ENCODE data around the gene CA7. TPM values are rescaled to one million over a fixed set of nuclear protein-coding genes. Genes with fewer than 3 reads are reported as not detected.

CA7 gene
- total RNA-seq, 2 donors from 2014 or later = not detected

DNA sequence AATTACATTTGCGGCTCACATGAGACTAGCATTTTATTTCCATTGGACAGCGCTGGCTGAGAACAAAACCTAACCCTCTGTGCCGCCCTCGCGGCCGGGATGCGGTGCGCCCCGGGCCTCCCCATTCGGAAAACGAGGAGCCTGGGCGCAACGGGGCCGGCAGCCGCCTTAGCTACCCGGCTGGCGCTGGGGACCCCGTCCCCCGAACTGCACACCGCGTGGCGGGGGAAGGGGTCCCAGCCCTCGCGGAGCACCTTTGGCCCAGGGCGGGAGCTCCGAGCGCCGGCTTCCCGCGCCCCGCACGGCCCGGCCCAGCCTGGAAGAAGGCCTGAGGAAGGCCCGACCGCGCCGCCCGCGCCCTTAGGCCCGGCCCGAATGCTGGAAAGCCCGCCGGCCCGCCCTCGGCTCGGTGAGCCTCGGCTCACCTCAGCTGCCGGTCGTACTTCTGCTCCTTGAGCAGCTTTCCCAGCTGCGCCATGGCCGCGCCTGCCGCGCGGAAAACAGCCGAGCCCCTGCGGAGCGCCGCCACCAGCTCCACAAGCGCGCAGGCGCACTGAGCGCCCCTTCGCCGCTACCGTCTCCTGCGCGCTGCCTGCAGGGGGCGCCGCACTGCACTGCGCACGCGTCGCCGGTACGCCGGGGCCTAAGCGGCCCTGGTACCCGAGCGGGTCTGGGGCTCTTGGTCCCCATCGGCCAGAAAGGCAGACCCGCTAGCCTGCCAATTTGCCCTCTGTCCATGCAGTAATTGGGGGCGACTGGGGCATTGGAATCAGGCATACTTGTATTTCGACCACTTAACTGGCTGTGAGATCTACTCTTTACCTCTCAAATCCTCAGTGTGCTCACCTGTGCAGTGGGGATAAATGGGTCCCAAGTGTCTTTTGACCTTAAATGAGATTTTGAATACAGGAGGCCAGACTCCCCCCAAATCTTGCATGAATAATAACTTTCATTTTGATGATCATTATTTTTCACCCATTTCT, 13.5 kb upstream of the CA7 start, which contains the start of gene NAE1:
NAE1 (minus strand) TSS at position 555 of the 983 bp plus-strand sequence; CDS start at position 478, 77 bp downstream.
- Histone ChIP-seq H3K4me3 (peak within 1 kb of the TSS; percentile 69 to 91), H3K36me3 (peaks cover 14% of the 10 kb centered on the region), H3K27ac (peak within 1 kb of the TSS; percentile 87 to 92), H3K9me3 (no peaks in the 10 kb centered on the region), H3K27me3 (no peaks in the 10 kb centered on the region), H3K4me1 (peaks cover 0 to 17% of the 10 kb centered on the region in 2 donors)
- TF ChIP-seq, protein P1, sequence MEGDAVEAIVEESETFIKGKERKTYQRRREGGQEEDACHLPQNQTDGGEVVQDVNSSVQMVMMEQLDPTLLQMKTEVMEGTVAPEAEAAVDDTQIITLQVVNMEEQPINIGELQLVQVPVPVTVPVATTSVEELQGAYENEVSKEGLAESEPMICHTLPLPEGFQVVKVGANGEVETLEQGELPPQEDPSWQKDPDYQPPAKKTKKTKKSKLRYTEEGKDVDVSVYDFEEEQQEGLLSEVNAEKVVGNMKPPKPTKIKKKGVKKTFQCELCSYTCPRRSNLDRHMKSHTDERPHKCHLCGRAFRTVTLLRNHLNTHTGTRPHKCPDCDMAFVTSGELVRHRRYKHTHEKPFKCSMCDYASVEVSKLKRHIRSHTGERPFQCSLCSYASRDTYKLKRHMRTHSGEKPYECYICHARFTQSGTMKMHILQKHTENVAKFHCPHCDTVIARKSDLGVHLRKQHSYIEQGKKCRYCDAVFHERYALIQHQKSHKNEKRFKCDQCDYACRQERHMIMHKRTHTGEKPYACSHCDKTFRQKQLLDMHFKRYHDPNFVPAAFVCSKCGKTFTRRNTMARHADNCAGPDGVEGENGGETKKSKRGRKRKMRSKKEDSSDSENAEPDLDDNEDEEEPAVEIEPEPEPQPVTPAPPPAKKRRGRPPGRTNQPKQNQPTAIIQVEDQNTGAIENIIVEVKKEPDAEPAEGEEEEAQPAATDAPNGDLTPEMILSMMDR (IDR thresholded peaks at IDR 0.05) = peak; percentile 97 to 99
- peak; percentile 73 for DNase-seq (ENCODE audit: low spot score)

DNA sequence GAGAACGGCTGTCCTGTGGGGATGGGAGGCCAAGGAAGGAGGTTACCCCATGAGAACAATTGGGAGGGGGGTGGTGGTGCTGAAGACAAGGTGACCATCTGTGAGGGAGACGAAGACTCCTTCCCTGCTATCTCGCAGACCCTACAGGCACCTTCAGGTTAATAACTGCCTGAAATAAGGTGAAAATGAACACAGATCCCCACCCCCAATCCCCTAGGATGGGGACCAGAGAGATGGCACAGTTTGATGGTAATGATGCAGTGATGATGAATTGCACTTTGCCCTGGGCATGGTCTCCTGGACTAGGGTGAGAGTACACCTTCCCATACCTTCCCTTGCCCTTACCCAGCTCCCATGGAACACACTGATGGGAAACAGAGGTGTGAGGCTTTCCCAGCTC, 12.0 kb upstream of the CA7 start:
- TF ChIP-seq, protein P1 (IDR thresholded peaks at IDR 0.05) = no peak
- Histone ChIP-seq H3K27me3 (no peaks in the 10 kb centered on the region), H3K27ac (no peak overlapping the region), H3K36me3 (no peaks in the 10 kb centered on the region), H3K4me3 (no peak overlapping the region), H3K4me1 (peaks cover 0 to 17% of the 10 kb centered on the region in 2 donors), H3K9me3 (no peaks in the 10 kb centered on the region)
- DNase-seq (ENCODE audit: low spot score) = no peak

DNA sequence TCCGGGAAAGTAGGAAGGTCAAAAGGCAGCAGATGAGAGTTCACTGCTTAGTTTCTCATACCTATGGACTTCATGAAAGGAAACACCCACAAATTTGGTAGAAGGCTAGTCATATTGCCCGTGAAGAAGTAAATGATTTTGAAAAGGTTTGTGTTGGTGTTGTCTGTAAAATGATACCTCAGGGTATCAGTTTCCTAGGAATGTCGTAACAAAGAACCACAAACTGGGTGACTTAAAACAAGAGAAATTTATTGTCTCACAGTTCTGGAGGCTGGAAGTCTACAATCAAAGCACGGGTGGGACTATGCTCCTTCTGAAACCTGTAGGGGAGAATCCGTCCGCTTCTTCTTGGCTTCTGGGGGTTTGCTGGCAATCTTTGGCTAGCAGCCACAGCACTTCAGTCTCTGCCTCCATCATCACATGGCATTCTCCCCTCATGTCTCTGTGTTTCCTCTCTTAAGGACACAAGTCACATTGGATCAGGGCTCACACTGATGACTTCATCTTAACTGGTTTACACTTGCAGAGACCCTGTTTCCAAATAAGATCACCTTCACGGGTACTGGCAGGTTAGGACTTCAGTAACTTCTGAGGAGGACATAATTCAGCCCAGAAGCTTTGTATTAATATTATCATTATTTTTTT, 11.4 kb upstream of the CA7 start:
- H3K36me3 ChIP-seq = no peaks in the 10 kb centered on the region
- TF ChIP-seq, protein P1 (IDR thresholded peaks at IDR 0.05) = no peak
- H3K27ac ChIP-seq = no peak overlapping the region
- no peak for DNase-seq (ENCODE audit: low spot score)
- no peaks in the 10 kb centered on the region for H3K27me3 ChIP-seq
- peaks cover 0 to 17% of the 10 kb centered on the region in 2 donors for H3K4me1 ChIP-seq
- H3K4me3 ChIP-seq = no peak overlapping the region
- H3K9me3 ChIP-seq = no peaks in the 10 kb centered on the region

DNA sequence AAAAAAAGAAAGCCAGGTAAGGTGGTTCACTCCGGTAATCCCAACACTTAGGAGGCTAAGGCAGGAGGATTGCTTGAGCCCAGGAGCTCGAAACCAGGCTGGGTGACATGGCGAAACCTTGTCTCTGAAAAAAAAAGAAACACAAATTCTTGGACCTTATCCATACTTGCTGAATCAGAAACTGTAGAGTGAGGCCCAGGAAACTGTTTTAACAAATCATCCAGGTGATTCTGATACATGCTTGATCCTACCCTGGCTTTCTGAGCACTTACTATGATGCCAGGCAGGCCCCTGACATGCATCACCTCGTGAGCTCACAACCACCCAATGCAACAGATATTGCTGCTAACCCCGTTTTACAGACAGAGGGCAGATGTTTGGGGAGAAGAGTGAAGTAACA, 9.5 kb upstream of the CA7 start:
- TF ChIP-seq, protein P1 (IDR thresholded peaks at IDR 0.05) = no peak
- H3K9me3 ChIP-seq = no peaks in the 10 kb centered on the region
- H3K27ac ChIP-seq = no peak overlapping the region
- no peaks in the 10 kb centered on the region for H3K27me3 ChIP-seq
- H3K4me1 ChIP-seq = peaks cover 0 to 6% of the 10 kb centered on the region in 2 donors
- no peak overlapping the region for H3K4me3 ChIP-seq
- no peak for DNase-seq (ENCODE audit: low spot score)
- no peaks in the 10 kb centered on the region for H3K36me3 ChIP-seq

DNA sequence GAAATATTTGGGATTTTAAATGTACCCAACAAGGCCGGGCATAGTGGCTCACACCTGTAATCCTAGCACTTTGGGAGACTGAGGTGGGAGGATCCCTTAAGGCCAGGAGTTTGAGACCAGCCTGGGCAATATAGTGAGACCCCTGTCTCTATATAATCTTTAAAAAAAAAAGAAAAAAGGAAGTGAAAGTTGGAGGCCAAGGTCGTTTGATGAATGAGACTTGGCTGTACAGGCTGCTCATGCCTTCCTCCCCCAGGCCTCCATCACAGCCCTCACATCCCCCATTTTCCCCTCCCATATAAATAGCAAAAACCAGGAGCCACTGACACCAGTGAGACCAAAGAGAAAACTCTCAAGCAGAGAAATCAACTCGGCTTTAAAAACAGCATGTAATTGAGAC, 3.3 kb upstream of the CA7 start:
- TF ChIP-seq, protein P1 (IDR thresholded peaks at IDR 0.05) = no peak
- H3K9me3 ChIP-seq = no peaks in the 10 kb centered on the region
- peaks cover 0 to 14% of the 10 kb centered on the region in 2 donors for H3K4me1 ChIP-seq
- no peaks in the 10 kb centered on the region for H3K36me3 ChIP-seq
- H3K4me3 ChIP-seq = no peak overlapping the region
- DNase-seq (ENCODE audit: low spot score) = no peak
- H3K27me3 ChIP-seq = peaks cover 0 to 3% of the 10 kb centered on the region in 2 donors
- no peak overlapping the region for H3K27ac ChIP-seq

Data from right atrium auricular region (tissue), 2 donors.